ENCODE measurements around the gene TMEM37.

DNA sequence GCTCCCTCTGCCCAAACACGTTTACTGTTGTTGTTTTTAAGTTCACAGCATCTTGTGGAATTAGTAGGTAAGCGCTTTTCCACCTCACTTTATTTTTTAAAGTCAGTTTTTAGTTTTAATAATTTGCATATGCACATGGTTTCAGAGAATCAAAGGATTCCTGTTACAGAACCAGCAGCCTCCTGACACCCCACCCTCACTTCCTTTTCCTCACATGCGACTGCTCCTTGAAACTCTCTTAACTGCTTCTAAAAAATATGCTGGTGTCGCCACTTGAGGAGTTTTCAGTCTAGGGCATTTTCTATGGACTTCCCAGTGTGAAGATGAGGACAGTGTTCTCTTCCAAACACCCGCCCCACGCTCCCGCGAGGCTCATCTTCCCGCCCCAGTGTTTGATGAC, 14.4 kb downstream of the TMEM37 start:
- TF ChIP-seq TAF1 (IDR thresholded peaks at IDR 0.05; ENCODE audit: low read depth) (no peak), POLR2AphosphoS5 (IDR thresholded peaks at IDR 0.05) (no peak), EZH2 (IDR thresholded peaks at IDR 0.05; ENCODE audit: borderline replicate concordance, insufficient read depth, low read length, poor library complexity, severe bottlenecking) (no peak), CTCF (IDR thresholded peaks at IDR 0.05; ENCODE audit: poor library complexity, severe bottlenecking) (no peak)

Data from neural cell (in vitro differentiated cells).